A549 (cell line): ENCODE results near the gene SLFN11.

Source experiments
- EHF ChIP-seq: fragments of 250-450 bp; sonication (Bioruptor Pico); IDR thresholded peaks from 2 replicates; pipeline ENCODE4 v1.5.0; 2020; ENCODE audit warnings: mild to moderate bottlenecking
- EP300 ChIP-seq, 2 experiments: fragments of >200 bp; sonication (Bioruptor Twin); formaldehyde crosslinking; IDR thresholded peaks; 2 replicates in 1 of 2; 3 replicates in 1 of 2; pipeline ENCODE4 v1.6.1; 2016 to 2017
- ESRRA ChIP-seq: fragments of 150-350 bp; IDR thresholded peaks from 2 replicates; pipeline ENCODE4 v1.6.1; 2014; ENCODE audit warnings: mild to moderate bottlenecking, low read length, borderline replicate concordance
- JUN ChIP-seq, 2 experiments: fragments of >200 bp; sonication (Bioruptor Twin); formaldehyde crosslinking; IDR thresholded peaks; 2 replicates in 1 of 2; 3 replicates in 1 of 2; pipeline ENCODE4 v1.6.1; 2016 to 2017
- NR3C1 ChIP-seq: fragments of >200 bp; sonication (Bioruptor Twin); formaldehyde crosslinking; IDR thresholded peaks from 3 replicates; pipeline ENCODE4 v1.6.1; 2017
- POLR2A ChIP-seq: IDR thresholded peaks from 2 replicates; pipeline ENCODE4 v1.6.1; 2012; ENCODE audit warnings: mild to moderate bottlenecking, low read length
- RAD21 ChIP-seq, 2 experiments: fragments of >200 bp in 1 of 2; sonication (Bioruptor Twin) in 1 of 2; formaldehyde crosslinking in 1 of 2; IDR thresholded peaks in 1 of 2; conservative IDR thresholded peaks in 1 of 2; 2 replicates in 1 of 2; 3 replicates in 1 of 2; pipeline ENCODE4 v1.6.1; 2012 to 2018; ENCODE audit warnings: inconsistent platforms in 1 of 2
- RFX5 ChIP-seq: fragments of 450-650 bp; IDR thresholded peaks from 2 replicates; pipeline ENCODE4 v1.7.1; 2014; ENCODE audit warnings: antibody characterized with exemption, mild to moderate bottlenecking, moderate library complexity
- SMC3 ChIP-seq: fragments of >200 bp; sonication (Bioruptor Twin); formaldehyde crosslinking; IDR thresholded peaks from 3 replicates; pipeline ENCODE4 v1.6.1; 2018; ENCODE audit warnings: inconsistent platforms
- ZFP36 ChIP-seq: fragments of 450-650 bp; IDR thresholded peaks from 2 replicates; pipeline ENCODE4 v1.6.1; 2014; ENCODE audit warnings: borderline replicate concordance; ENCODE audit not compliant: partially characterized antibody
- TF ChIP-seq, protein P1 (sequence below): fragments of >200 bp; sonication (Bioruptor Twin); formaldehyde crosslinking; IDR thresholded peaks from 3 replicates; pipeline ENCODE4 v1.5.1; 2016
- TF ChIP-seq, protein P2 (sequence below): fragments of 450-650 bp; IDR thresholded peaks from 2 replicates; pipeline ENCODE4 v1.6.1; 2014; ENCODE audit warnings: antibody characterized with exemption
- TF ChIP-seq, protein P3 (sequence below): IDR thresholded peaks from 2 replicates; pipeline ENCODE4 v1.6.1; 2012
- TF ChIP-seq, protein P4 (sequence below): IDR thresholded peaks from 2 replicates; pipeline ENCODE4 v1.6.1; 2012; ENCODE audit warnings: low read depth, borderline replicate concordance

DNA sequence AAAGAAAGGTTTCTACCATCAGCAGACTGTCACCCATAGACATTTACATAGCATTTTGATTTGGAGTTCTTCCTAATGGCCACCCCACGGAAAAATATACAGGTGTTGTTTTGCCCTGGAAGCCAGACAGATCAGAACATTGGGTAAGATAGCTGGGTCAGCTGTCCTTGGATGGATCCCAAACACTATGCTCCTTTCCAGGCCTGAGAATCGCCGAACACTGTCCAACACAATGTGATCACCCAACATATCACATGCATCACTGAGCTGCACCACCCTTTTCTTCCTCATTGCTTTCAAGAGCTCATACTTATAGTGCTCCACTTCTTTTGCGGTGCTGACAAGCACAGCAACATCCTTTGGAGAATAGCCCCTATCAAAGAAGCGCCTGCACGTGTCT is 21.1 kb downstream of the SLFN11 start:
- TF ChIP-seq ESRRA, result no peak
- TF ChIP-seq SMC3, result no peak
- no peak for TF ChIP-seq RFX5
- TF ChIP-seq, protein P1, sequence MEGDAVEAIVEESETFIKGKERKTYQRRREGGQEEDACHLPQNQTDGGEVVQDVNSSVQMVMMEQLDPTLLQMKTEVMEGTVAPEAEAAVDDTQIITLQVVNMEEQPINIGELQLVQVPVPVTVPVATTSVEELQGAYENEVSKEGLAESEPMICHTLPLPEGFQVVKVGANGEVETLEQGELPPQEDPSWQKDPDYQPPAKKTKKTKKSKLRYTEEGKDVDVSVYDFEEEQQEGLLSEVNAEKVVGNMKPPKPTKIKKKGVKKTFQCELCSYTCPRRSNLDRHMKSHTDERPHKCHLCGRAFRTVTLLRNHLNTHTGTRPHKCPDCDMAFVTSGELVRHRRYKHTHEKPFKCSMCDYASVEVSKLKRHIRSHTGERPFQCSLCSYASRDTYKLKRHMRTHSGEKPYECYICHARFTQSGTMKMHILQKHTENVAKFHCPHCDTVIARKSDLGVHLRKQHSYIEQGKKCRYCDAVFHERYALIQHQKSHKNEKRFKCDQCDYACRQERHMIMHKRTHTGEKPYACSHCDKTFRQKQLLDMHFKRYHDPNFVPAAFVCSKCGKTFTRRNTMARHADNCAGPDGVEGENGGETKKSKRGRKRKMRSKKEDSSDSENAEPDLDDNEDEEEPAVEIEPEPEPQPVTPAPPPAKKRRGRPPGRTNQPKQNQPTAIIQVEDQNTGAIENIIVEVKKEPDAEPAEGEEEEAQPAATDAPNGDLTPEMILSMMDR, result no peak
- no peak for TF ChIP-seq NR3C1
- no peak for TF ChIP-seq ZFP36
- no peak for TF ChIP-seq POLR2A
- no peak for TF ChIP-seq EP300 (IDR thresholded peaks at IDR 0.05)
- no peak for TF ChIP-seq RAD21 (conservative IDR thresholded peaks at IDR 0.05 in 1 of 2, IDR thresholded peaks at IDR 0.05 in 1 of 2)
- no peak for TF ChIP-seq JUN (IDR thresholded peaks at IDR 0.05)
- TF ChIP-seq, protein P2, sequence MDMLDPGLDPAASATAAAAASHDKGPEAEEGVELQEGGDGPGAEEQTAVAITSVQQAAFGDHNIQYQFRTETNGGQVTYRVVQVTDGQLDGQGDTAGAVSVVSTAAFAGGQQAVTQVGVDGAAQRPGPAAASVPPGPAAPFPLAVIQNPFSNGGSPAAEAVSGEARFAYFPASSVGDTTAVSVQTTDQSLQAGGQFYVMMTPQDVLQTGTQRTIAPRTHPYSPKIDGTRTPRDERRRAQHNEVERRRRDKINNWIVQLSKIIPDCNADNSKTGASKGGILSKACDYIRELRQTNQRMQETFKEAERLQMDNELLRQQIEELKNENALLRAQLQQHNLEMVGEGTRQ, result no peak
- TF ChIP-seq, protein P3, sequence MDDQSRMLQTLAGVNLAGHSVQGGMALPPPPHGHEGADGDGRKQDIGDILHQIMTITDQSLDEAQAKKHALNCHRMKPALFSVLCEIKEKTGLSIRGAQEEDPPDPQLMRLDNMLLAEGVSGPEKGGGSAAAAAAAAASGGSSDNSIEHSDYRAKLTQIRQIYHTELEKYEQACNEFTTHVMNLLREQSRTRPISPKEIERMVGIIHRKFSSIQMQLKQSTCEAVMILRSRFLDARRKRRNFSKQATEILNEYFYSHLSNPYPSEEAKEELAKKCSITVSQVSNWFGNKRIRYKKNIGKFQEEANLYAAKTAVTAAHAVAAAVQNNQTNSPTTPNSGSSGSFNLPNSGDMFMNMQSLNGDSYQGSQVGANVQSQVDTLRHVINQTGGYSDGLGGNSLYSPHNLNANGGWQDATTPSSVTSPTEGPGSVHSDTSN, result no peak
- TF ChIP-seq, protein P4, sequence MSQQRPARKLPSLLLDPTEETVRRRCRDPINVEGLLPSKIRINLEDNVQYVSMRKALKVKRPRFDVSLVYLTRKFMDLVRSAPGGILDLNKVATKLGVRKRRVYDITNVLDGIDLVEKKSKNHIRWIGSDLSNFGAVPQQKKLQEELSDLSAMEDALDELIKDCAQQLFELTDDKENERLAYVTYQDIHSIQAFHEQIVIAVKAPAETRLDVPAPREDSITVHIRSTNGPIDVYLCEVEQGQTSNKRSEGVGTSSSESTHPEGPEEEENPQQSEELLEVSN, result no peak
- no peak for TF ChIP-seq EHF (CRISPR knock-in tag)
